ENCODE measurements around the gene C1QTNF9B.
"Not testable (repeated sequence)": the region's sequence is repeated elsewhere in the genome, so short reads cannot be mapped to it uniquely, and the experiment has no call there.

The C1QTNF9B gene

GRCh38 chr13:23897452-23897919 is at the start of gene C1QTNF9B:
Gene C1QTNF9B, minus strand, starts transcription at chr13:23897502.
- H3K4me3 Mint-ChIP-seq; H3K4me1 Mint-ChIP-seq (ENCODE audit: low read depth); H3K9me3 Mint-ChIP-seq; H3K36me3 Mint-ChIP-seq (ENCODE audit: low read depth); DNase-seq (ENCODE audit: low spot score); H3K27ac Mint-ChIP-seq: not testable (repeated sequence)
- H3K27me3 Mint-ChIP-seq (ENCODE audit: low read depth), result peaks cover 19% of the 10 kb centered on the region

GRCh38 chr13:23946900-23947299 is 49.6 kb upstream of the C1QTNF9B start:
- Mint-ChIP-seq H3K4me3 (no peak overlapping the region), H3K4me1 (ENCODE audit: low read depth) (no peaks in the 10 kb centered on the region), H3K9me3 (no peaks in the 10 kb centered on the region), H3K27ac (no peak overlapping the region), H3K36me3 (ENCODE audit: low read depth) (no peaks in the 10 kb centered on the region), H3K27me3 (ENCODE audit: low read depth) (peaks cover 21% of the 10 kb centered on the region)
- DNase-seq (ENCODE audit: low spot score), result no peak

DNA sequence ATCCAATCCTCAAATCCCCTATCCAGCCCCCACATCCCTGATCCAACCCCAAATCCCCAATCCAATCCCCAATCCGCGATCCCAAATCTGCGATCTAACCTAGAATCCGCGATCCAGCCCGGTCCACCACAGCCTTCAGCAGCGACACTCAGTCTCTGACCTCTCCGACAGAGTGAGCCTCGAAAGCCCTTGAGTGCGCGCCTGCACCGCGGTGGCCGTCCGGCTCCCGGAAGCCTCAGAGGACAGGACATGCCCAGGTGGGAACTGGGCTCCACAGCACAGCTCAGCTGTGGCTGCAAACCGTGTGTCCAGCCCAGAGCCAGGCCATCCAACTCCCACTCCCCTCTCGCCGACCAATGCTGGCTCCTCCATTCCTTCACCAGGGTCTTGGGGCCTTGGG is 48.8 kb upstream of the C1QTNF9B start:
- peaks cover 28% of the 10 kb centered on the region for H3K27me3 Mint-ChIP-seq (ENCODE audit: low read depth)
- no peak for DNase-seq (ENCODE audit: low spot score)
- no peaks in the 10 kb centered on the region for H3K9me3 Mint-ChIP-seq
- no peak overlapping the region for H3K4me3 Mint-ChIP-seq
- no peak overlapping the region for H3K27ac Mint-ChIP-seq
- no peaks in the 10 kb centered on the region for H3K4me1 Mint-ChIP-seq (ENCODE audit: low read depth)
- H3K36me3 Mint-ChIP-seq (ENCODE audit: low read depth), result no peaks in the 10 kb centered on the region

- no peak overlapping the region for H3K27ac Mint-ChIP-seq
- DNase-seq (ENCODE audit: low spot score), result no peak
- peaks cover 30% of the 10 kb centered on the region for H3K27me3 Mint-ChIP-seq (ENCODE audit: low read depth)
- H3K36me3 Mint-ChIP-seq (ENCODE audit: low read depth), result no peaks in the 10 kb centered on the region
- H3K4me3 Mint-ChIP-seq, result no peak overlapping the region
- no peaks in the 10 kb centered on the region for H3K9me3 Mint-ChIP-seq
- H3K4me1 Mint-ChIP-seq (ENCODE audit: low read depth), result no peaks in the 10 kb centered on the region
Observed at GRCh38 chr13:23945612-23946011, 48.3 kb upstream of the C1QTNF9B start.

- H3K27me3 Mint-ChIP-seq (ENCODE audit: low read depth), result peaks cover 62% of the 10 kb centered on the region
- DNase-seq (ENCODE audit: low spot score), result no peak
- no peak overlapping the region for H3K4me3 Mint-ChIP-seq
- no peaks in the 10 kb centered on the region for H3K9me3 Mint-ChIP-seq
- H3K4me1 Mint-ChIP-seq (ENCODE audit: low read depth), result no peaks in the 10 kb centered on the region
- H3K27ac Mint-ChIP-seq, result no peak overlapping the region
- no peaks in the 10 kb centered on the region for H3K36me3 Mint-ChIP-seq (ENCODE audit: low read depth)
Observed at GRCh38 chr13:23941211-23941610, 43.9 kb upstream of the C1QTNF9B start.

GRCh38 chr13:23939666-23940065 is 42.4 kb upstream of the C1QTNF9B start:
- not testable (repeated sequence) for H3K4me3 Mint-ChIP-seq; H3K4me1 Mint-ChIP-seq (ENCODE audit: low read depth); DNase-seq (ENCODE audit: low spot score); H3K36me3 Mint-ChIP-seq (ENCODE audit: low read depth); H3K27ac Mint-ChIP-seq; H3K9me3 Mint-ChIP-seq
- peaks cover 59% of the 10 kb centered on the region for H3K27me3 Mint-ChIP-seq (ENCODE audit: low read depth)

- Mint-ChIP-seq H3K27me3 (ENCODE audit: low read depth) (peaks cover 48% of the 10 kb centered on the region), H3K27ac (no peak overlapping the region), H3K36me3 (ENCODE audit: low read depth) (no peaks in the 10 kb centered on the region), H3K4me3 (no peak overlapping the region), H3K9me3 (no peaks in the 10 kb centered on the region), H3K4me1 (ENCODE audit: low read depth) (no peaks in the 10 kb centered on the region)
- DNase-seq (ENCODE audit: low spot score), result no peak
Observed at GRCh38 chr13:23934520-23934919, 37.2 kb upstream of the C1QTNF9B start.

DNA sequence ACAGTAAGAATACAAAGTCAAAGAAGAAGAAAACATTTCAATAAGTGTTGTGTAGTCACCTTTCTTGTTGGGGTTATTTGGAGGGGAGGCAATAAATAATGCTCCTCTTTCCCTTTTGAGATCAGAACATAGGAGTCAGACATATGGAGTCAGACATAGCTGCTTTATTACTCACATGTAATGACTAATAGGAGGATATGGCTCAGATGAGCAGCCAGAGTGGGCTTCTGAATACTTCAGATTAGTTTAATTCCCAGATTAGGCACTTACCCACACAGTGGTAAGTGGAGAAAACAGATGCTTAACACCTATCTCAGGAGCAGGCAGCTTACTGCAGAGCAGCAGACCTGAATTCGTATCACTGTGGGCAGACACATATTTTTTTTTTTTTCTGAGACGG is 31.7 kb upstream of the C1QTNF9B start:
- Mint-ChIP-seq H3K27me3 (ENCODE audit: low read depth) (peaks cover 40% of the 10 kb centered on the region), H3K36me3 (ENCODE audit: low read depth) (no peaks in the 10 kb centered on the region), H3K9me3 (no peaks in the 10 kb centered on the region), H3K4me1 (ENCODE audit: low read depth) (no peaks in the 10 kb centered on the region), H3K4me3 (no peak overlapping the region), H3K27ac (no peak overlapping the region)
- DNase-seq (ENCODE audit: low spot score), result no peak

GRCh38 chr13:23923031-23923430 is 25.7 kb upstream of the C1QTNF9B start:
- peaks cover 42% of the 10 kb centered on the region for H3K27me3 Mint-ChIP-seq (ENCODE audit: low read depth)
- H3K9me3 Mint-ChIP-seq, result no peaks in the 10 kb centered on the region
- H3K4me3 Mint-ChIP-seq, result no peak overlapping the region
- H3K27ac Mint-ChIP-seq, result no peak overlapping the region
- no peaks in the 10 kb centered on the region for H3K4me1 Mint-ChIP-seq (ENCODE audit: low read depth)
- DNase-seq (ENCODE audit: low spot score), result no peak
- H3K36me3 Mint-ChIP-seq (ENCODE audit: low read depth), result no peaks in the 10 kb centered on the region

DNA sequence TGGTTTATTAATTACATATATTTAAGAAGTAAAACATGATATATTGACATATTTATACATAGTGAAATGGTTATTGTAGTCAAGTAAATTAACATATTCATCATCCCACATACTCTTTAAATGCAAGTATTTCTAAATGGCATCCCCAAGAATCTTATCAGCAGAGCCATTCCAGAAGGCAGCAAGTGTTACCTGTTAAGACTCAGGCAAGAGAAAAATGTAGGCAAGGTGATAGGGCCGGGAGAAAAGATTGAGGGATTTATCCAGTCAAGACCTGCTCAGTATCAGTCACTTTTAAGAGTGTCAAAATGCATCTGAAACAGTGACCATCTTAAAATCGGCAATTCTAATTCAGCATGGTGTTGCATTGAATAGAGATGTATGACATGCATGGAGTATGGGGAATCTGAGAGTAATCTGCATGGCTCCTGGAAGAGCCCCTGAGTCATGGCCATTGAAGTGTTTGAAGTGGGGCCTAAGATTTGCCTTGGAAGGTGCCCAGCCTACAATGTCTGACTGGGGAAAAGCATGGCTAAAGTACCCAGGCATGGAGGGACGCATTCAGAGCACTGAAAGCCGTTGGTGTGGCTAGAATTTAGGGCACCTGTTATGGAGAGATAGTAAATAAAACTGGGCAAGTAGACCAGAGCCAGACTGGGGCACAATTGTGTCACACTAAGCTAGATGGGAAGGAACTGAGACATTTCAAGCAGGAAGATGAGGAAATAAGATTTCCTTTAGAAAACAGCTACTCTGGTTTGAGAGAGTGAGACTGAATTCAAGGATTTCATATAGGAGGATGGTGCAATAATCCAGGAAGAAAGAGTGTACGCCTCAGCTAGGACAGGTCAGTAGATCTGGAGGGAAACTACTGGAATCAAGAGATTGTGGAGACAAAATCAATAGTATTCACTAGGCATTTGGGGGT is 25.0 kb upstream of the C1QTNF9B start:
- no peak overlapping the region for H3K4me3 Mint-ChIP-seq
- no peak for DNase-seq (ENCODE audit: low spot score)
- H3K9me3 Mint-ChIP-seq, result no peaks in the 10 kb centered on the region
- no peaks in the 10 kb centered on the region for H3K4me1 Mint-ChIP-seq (ENCODE audit: low read depth)
- peaks cover 47% of the 10 kb centered on the region for H3K27me3 Mint-ChIP-seq (ENCODE audit: low read depth)
- no peak overlapping the region for H3K27ac Mint-ChIP-seq
- no peaks in the 10 kb centered on the region for H3K36me3 Mint-ChIP-seq (ENCODE audit: low read depth)

GRCh38 chr13:23921451-23921888 is 24.2 kb upstream of the C1QTNF9B start:
- Mint-ChIP-seq H3K4me3 (no peak overlapping the region), H3K9me3 (no peaks in the 10 kb centered on the region), H3K27me3 (ENCODE audit: low read depth) (peaks cover 51% of the 10 kb centered on the region), H3K4me1 (ENCODE audit: low read depth) (no peaks in the 10 kb centered on the region), H3K36me3 (ENCODE audit: low read depth) (no peaks in the 10 kb centered on the region), H3K27ac (no peak overlapping the region)
- no peak for DNase-seq (ENCODE audit: low spot score)

GRCh38 chr13:23919006-23919405 is 21.7 kb upstream of the C1QTNF9B start:
- DNase-seq (ENCODE audit: low spot score), result no peak
- H3K36me3 Mint-ChIP-seq (ENCODE audit: low read depth), result no peaks in the 10 kb centered on the region
- no peaks in the 10 kb centered on the region for H3K4me1 Mint-ChIP-seq (ENCODE audit: low read depth)
- H3K4me3 Mint-ChIP-seq, result no peak overlapping the region
- H3K27ac Mint-ChIP-seq, result no peak overlapping the region
- no peaks in the 10 kb centered on the region for H3K9me3 Mint-ChIP-seq
- peaks cover 52% of the 10 kb centered on the region for H3K27me3 Mint-ChIP-seq (ENCODE audit: low read depth)

- H3K4me1 Mint-ChIP-seq (ENCODE audit: low read depth), result no peaks in the 10 kb centered on the region
- no peaks in the 10 kb centered on the region for H3K9me3 Mint-ChIP-seq
- H3K4me3 Mint-ChIP-seq, result no peak overlapping the region
- no peak for DNase-seq (ENCODE audit: low spot score)
- H3K27ac Mint-ChIP-seq, result no peak overlapping the region
- H3K36me3 Mint-ChIP-seq (ENCODE audit: low read depth), result no peaks in the 10 kb centered on the region
- H3K27me3 Mint-ChIP-seq (ENCODE audit: low read depth), result peaks cover 53% of the 10 kb centered on the region
Observed at GRCh38 chr13:23918208-23918607, 20.9 kb upstream of the C1QTNF9B start.

GRCh38 chr13:23915308-23915707 is 18.0 kb upstream of the C1QTNF9B start:
- no peaks in the 10 kb centered on the region for H3K36me3 Mint-ChIP-seq (ENCODE audit: low read depth)
- H3K27me3 Mint-ChIP-seq (ENCODE audit: low read depth), result peaks cover 66% of the 10 kb centered on the region
- H3K9me3 Mint-ChIP-seq, result no peaks in the 10 kb centered on the region
- DNase-seq (ENCODE audit: low spot score), result no peak
- H3K4me1 Mint-ChIP-seq (ENCODE audit: low read depth), result peaks cover 1% of the 10 kb centered on the region
- H3K4me3 Mint-ChIP-seq, result no peak overlapping the region
- no peak overlapping the region for H3K27ac Mint-ChIP-seq

Measured in T-helper 2 cell treated with Interferon-gamma antibody and Interleukin-4, amounts not matched to agents 5 μg/mL and 100 μg/mL, for 36 hours (primary cell).